Measurements from ENCODE around the gene NDUFA5.

Gene NDUFA5

DNA sequence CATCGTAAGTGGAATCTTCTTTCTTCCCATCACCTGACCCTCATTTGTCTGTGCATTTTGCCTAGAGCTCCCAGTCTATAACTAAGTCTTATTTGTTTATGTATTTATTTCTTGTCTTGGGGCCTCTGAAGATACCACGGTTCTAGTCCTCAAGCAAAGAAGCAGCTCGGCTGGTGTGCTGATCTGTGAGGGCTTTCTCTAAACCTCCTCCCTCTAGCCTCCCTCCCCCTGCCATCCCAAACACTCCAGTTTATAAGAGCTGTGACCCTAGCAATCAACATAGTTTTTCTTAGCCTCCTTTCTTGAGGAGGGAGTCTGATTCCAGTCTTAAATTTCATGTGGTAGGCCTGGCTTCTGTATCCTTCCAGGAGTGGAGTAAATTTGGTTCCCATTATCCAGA, 15.7 kb upstream of the NDUFA5 start:
- TF ChIP-seq, protein P1, sequence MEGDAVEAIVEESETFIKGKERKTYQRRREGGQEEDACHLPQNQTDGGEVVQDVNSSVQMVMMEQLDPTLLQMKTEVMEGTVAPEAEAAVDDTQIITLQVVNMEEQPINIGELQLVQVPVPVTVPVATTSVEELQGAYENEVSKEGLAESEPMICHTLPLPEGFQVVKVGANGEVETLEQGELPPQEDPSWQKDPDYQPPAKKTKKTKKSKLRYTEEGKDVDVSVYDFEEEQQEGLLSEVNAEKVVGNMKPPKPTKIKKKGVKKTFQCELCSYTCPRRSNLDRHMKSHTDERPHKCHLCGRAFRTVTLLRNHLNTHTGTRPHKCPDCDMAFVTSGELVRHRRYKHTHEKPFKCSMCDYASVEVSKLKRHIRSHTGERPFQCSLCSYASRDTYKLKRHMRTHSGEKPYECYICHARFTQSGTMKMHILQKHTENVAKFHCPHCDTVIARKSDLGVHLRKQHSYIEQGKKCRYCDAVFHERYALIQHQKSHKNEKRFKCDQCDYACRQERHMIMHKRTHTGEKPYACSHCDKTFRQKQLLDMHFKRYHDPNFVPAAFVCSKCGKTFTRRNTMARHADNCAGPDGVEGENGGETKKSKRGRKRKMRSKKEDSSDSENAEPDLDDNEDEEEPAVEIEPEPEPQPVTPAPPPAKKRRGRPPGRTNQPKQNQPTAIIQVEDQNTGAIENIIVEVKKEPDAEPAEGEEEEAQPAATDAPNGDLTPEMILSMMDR (IDR thresholded peaks at IDR 0.05; ENCODE audit: low read depth, low read length): no peak
- no peak overlapping the region for H3K4me3 ChIP-seq (ENCODE audit: low read depth, low read length)

DNA sequence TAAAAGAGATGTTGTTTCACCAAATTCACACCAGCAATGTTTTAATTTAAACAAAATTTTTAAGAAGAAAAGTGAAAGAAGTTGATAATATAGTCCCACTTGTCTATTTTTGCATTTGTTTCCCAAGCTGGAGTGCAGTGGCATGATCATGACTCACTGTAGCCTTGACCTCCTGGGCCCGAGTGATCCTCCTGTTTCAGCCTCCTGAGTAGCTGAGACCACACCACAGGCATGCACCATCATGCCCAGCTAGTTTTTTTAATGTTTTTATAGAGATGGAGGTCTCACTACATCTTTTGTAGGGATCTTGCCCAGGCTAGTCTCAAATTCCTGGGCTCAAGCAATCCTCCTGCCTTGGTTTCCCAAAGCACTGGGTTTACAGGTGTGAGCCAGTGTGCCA, 14.1 kb upstream of the NDUFA5 start:
- TF ChIP-seq, protein P1 (IDR thresholded peaks at IDR 0.05; ENCODE audit: low read depth, low read length): no peak
- no peak overlapping the region for H3K4me3 ChIP-seq (ENCODE audit: low read depth, low read length)

DNA sequence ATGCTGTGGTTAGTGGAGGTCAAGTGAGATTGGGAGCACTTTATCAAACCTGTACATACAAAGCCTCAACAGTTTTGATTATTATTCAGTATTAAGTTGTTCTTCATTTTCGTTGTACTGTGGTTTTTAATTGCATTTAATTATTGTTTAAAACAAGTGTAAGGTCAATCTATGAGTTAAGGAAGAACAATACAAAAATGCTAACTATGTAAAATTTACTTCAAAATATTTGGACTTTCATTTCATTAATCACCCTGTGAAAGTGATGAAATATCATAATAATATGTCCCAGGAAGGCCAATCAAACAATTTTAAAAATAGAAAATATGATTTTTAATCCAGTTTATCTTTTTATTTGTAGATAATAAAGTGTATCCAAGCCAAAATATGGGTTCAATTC, 13.6 kb upstream of the NDUFA5 start:
- no peak overlapping the region for H3K4me3 ChIP-seq (ENCODE audit: low read depth, low read length)
- TF ChIP-seq, protein P1 (IDR thresholded peaks at IDR 0.05; ENCODE audit: low read depth, low read length): no peak

DNA sequence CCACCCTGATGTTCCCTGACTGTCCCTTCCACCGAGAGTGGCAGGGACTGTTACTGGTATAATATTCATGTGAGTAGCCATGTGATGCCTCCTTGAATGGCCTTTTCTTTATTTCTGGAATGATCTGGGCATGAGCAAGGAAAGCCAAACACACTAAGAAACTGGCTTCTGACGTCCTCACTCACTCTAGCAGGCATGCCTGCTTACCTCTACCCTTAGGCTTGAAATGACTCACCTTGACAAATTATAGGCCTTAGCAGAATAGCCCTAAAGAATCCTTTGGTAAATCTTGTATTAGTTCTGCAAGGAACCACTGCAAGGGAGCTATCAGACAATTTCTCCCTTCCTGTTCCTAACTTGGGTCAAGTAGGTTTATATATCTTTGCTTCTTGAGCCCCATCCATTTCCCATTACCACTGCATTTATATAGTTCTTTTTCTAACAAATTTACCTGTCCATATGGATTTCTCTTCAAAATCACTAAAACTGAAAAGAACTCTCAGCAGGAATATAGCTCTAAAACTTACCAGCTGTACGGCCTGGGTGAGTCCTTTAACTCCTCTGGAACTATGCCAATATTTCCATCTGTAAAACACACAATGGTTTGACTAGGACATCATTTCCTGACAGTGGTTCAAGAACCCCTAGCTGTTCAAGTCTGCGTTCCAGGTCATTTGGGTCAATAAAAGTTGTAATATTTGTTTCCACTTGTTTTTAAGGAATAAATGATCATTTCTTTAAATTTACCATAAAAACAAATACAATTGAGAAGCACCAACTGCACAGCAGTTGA, 13.0 kb upstream of the NDUFA5 start:
- TF ChIP-seq, protein P1 (IDR thresholded peaks at IDR 0.05; ENCODE audit: low read depth, low read length): no peak
- no peak overlapping the region for H3K4me3 ChIP-seq (ENCODE audit: low read depth, low read length)

DNA sequence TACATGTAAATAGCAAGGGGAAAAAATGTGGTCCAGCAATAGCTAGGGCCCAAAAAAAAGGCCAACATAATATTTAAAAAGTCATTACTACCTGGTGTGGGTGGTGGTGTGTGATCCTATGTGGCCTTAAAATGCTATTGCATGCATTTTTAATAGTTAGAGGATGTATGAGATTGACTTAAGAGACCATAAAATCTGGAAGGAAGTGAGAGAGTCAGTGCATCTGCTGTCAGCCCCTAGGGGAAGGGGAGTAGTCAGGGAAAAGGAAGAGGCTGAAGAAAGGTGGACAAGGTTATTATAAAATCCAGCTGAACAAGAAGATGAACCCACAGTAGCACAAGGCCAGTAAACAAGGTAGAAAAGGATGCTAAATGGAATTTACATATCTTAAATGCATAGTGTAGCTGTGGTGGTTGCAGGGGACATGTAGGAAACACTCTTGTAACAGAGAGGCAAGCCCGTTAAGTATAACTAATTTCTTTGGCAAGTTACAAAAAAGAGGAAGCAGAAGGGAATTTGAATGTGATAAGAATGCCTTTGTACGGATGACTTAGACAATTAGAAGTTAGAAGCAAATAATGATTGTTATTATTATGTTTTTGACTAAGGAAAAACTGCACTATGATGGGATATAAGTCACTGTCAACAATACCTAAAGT, 11.9 kb upstream of the NDUFA5 start:
- TF ChIP-seq, protein P1 (IDR thresholded peaks at IDR 0.05; ENCODE audit: low read depth, low read length): no peak
- H3K4me3 ChIP-seq (ENCODE audit: low read depth, low read length): no peak overlapping the region

DNA sequence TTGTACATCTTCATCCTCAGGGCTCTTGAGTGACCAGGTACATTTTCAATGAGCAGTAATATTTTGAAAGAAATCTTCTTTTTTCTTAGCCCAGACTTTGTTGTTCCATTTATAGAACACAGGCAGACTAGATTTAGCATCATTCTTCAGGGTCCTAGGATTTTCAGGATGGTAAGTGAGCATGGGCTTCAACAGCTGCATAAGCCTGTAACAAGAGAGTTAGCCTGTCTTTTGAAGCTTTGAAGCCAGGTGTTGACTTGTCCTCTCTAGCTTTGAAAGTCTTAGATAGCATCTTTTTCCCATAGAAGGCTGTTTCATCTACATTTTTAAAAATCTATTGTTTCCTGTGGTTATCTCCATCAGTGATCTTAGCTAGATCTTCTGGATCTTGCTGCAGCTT, 4.5 kb upstream of the NDUFA5 start:
- TF ChIP-seq, protein P1 (IDR thresholded peaks at IDR 0.05; ENCODE audit: low read depth, low read length): no peak
- no peak overlapping the region for H3K4me3 ChIP-seq (ENCODE audit: low read depth, low read length)

DNA sequence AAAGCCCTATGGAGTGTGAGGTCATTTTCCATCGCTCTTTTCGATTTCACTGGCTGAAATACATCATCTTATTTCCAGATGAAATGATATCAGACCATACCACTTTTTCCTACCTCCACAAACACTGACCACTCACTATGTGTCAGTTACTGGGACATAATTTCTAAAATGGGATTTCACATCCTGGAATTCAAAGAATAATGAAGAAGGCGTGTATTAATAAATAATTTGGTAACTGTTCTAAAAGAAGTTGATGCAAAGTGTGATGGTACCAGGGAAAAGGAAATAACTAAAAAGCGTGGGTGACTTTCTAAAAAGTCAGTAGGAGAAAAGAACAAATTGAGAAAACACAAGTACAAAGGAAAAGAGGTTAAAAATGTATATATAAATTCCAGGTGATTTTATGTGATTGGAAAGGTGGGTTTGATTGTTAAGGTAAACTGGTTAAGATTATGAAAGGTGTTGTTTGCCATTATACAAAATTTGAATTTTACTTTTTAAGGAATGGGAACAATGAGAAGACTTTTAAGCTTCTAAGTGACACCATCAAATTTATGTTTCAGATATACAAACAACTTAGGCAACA, 764 bp upstream of the NDUFA5 start:
- TF ChIP-seq, protein P1 (IDR thresholded peaks at IDR 0.05; ENCODE audit: low read depth, low read length): no peak

More for the DNA sequence above, 764 bp upstream of the NDUFA5 start:
- H3K4me3 ChIP-seq (ENCODE audit: low read depth, low read length): peak overlapping the region; percentile 100
